SH-SY5Y (cell line): ENCODE data around the gene EAF1.

Experiments used
- GATA2 ChIP-seq: IDR thresholded peaks from 2 replicates; pipeline ENCODE4 v1.6.1; 2011; ENCODE audit warnings: mild to moderate bottlenecking, low read depth, low read length
- GATA3 ChIP-seq: IDR thresholded peaks from 2 replicates; pipeline ENCODE4 v1.6.1; 2011; ENCODE audit warnings: low read depth, mild to moderate bottlenecking, low read length, moderate library complexity

GRCh38 chr3:15434756-15435155 lies 7.4 kb downstream of the EAF1 start:
- TF ChIP-seq GATA3 (no peak), GATA2 (no peak)
